OCI-LY3 (cell line): ENCODE results near the gene ACTR3.

ENCODE experiments used
- H2AFZ ChIP-seq: fragments of 200-600, 300-600 bp; shearing (Covaris generic); 2 replicates; pipeline ENCODE4 v1.6.0; 2014; ENCODE audit warnings: antibody characterized with exemption, low read depth, low read length
- H3K27ac ChIP-seq: fragments of 200-600, 300-600 bp; sonication (generic); 2 replicates; pipeline ENCODE4 v1.5.1; 2014; ENCODE audit warnings: mild to moderate bottlenecking, low read length, moderate library complexity, mixed read lengths
- H3K27me3 ChIP-seq: fragments of 200-600, 300-600 bp; sonication (generic); 2 replicates; pipeline ENCODE4 v1.6.1; 2014; ENCODE audit warnings: low read depth, low read length, mixed read lengths
- H3K36me3 ChIP-seq: fragments of 200-600, 300-600 bp; sonication (generic); replicated peaks from 2 replicates; pipeline ENCODE3; 2014; ENCODE audit warnings: low read depth, low read length, mixed read lengths
- H3K4me1 ChIP-seq: fragments of 300-600, 200-600 bp; sonication (generic); 2 replicates; pipeline ENCODE4 v1.6.1; 2014; ENCODE audit warnings: low read length, mixed read lengths
- H3K4me2 ChIP-seq: fragments of 200-600, 300-600 bp; sonication (generic); 2 replicates; pipeline ENCODE4 v1.6.1; 2014; ENCODE audit warnings: low read length, mixed read lengths
- H3K4me3 ChIP-seq: fragments of 300-600, 200-600 bp; sonication (generic); 2 replicates; pipeline ENCODE4 v1.5.1; 2014; ENCODE audit warnings: antibody characterized with exemption, mild to moderate bottlenecking, low read length, moderate library complexity
- H3K79me2 ChIP-seq: fragments of 300-600, 200-600 bp; shearing (Covaris generic); 2 replicates; pipeline ENCODE4 v1.6.1; 2014; ENCODE audit warnings: mild to moderate bottlenecking, low read length, mixed read lengths
- H3K9ac ChIP-seq: fragments of 300-600, 200-600 bp; shearing (Covaris generic); 2 replicates; pipeline ENCODE4 v1.6.0; 2014; ENCODE audit warnings: mild to moderate bottlenecking, low read length, moderate library complexity
- H3K9me3 ChIP-seq: fragments of 200-600, 300-600 bp; shearing (Covaris generic); 2 replicates; pipeline ENCODE4 v1.6.1; 2014; ENCODE audit warnings: low read length, mixed read lengths; ENCODE audit not compliant: insufficient read depth
- H4K20me1 ChIP-seq: fragments of 200-600, 300-600 bp; sonication (generic); 2 replicates; pipeline ENCODE4 v1.6.1; 2016; ENCODE audit warnings: low read length, mixed read lengths; ENCODE audit not compliant: insufficient read depth
- EZH2phosphoT487 ChIP-seq: fragments of 200-600 bp; shearing (Covaris generic); IDR thresholded peaks from 2 replicates; pipeline ENCODE4 v1.6.1; 2018; ENCODE audit warnings: antibody characterized with exemption, mixed run types, low read depth
- TF ChIP-seq, protein P1 (sequence below): fragments of 200-600, 300-600 bp; sonication (generic); IDR thresholded peaks from 2 replicates; pipeline ENCODE4 v1.5.1; 2014; ENCODE audit warnings: antibody characterized with exemption, low read length, low read depth

Gene ACTR3

GRCh38 chr2:114007436-114007835 lies 117.5 kb downstream of the ACTR3 start:
- no peak for TF ChIP-seq EZH2phosphoT487
- TF ChIP-seq, protein P1, sequence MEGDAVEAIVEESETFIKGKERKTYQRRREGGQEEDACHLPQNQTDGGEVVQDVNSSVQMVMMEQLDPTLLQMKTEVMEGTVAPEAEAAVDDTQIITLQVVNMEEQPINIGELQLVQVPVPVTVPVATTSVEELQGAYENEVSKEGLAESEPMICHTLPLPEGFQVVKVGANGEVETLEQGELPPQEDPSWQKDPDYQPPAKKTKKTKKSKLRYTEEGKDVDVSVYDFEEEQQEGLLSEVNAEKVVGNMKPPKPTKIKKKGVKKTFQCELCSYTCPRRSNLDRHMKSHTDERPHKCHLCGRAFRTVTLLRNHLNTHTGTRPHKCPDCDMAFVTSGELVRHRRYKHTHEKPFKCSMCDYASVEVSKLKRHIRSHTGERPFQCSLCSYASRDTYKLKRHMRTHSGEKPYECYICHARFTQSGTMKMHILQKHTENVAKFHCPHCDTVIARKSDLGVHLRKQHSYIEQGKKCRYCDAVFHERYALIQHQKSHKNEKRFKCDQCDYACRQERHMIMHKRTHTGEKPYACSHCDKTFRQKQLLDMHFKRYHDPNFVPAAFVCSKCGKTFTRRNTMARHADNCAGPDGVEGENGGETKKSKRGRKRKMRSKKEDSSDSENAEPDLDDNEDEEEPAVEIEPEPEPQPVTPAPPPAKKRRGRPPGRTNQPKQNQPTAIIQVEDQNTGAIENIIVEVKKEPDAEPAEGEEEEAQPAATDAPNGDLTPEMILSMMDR = no peak
- Histone ChIP-seq H3K79me2 (no peaks in the 10 kb centered on the region), H3K4me2 (no peak overlapping the region), H3K36me3 (no peaks in the 10 kb centered on the region), H4K20me1 (no peaks in the 10 kb centered on the region), H3K9me3 (no peaks in the 10 kb centered on the region), H3K27me3 (no peaks in the 10 kb centered on the region), H3K9ac (no peak overlapping the region), H3K4me3 (no peak overlapping the region), H3K4me1 (no peaks in the 10 kb centered on the region), H2AFZ (no peak overlapping the region), H3K27ac (no peak overlapping the region)

DNA sequence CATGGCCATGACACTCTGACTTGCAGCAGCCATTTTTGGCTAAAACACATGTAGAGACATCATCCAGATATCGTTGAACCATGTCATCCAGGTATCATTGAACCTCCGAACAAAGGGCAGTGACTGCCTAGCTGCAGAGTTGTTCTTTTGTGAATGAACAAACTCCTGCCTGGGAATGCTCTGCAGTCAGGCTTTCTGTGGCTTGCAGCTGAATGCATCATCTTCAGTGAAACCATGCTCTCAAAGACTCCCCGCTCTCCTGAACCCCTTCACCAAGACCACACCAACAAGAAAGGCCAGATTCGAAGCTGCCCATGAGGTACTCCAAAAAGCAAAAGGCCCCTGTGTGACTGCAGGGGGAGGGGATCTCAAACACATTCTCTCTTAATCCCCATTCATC lies 118.8 kb downstream of the ACTR3 start:
- Histone ChIP-seq H4K20me1 (no peaks in the 10 kb centered on the region), H3K9me3 (no peaks in the 10 kb centered on the region), H3K27me3 (no peaks in the 10 kb centered on the region), H3K27ac (no peak overlapping the region), H3K4me2 (no peak overlapping the region), H3K9ac (no peak overlapping the region), H3K79me2 (no peaks in the 10 kb centered on the region), H3K4me1 (no peaks in the 10 kb centered on the region), H2AFZ (no peak overlapping the region), H3K36me3 (no peaks in the 10 kb centered on the region), H3K4me3 (no peak overlapping the region)
- no peak for TF ChIP-seq EZH2phosphoT487
- TF ChIP-seq, protein P1 = no peak

DNA sequence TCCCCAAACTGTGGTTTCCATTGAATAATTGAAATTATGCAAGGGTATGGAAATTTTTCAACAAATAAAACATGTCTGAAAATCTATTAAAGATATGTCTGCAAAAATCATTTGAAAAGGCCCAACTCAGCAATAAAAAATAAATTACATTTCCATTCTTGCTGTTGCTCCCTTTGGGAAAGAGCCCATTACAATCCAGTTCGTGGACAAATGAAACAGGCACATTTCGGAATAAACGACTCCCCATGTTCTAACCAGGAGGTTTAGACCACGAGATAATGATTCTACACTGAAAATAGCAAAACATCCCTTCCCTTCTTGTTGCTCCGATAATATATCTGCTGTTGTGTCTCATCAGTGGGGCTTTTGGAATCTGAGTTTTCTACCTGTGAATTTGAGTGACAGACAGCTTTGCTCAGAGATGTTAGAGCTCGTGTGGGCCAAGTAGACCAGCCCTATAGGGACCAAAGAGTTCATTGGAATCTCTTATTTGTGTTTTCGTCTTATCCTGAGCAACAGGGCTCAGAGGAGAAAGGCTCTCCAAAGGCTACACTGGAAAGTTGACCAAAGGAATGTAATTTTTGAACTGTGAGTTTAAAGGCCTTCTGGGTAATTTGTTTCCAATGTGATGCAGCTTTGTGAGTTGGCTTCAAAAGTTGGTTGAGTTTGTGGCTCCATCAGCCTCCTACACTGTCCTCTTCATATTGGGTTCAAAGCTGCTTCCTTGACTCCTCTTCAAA lies 119.5 kb downstream of the ACTR3 start:
- no peaks in the 10 kb centered on the region for H3K4me1 ChIP-seq
- H3K27ac ChIP-seq = no peak overlapping the region

GRCh38 chr2:114010001-114010400 lies 120.1 kb downstream of the ACTR3 start:
- Histone ChIP-seq H3K9me3 (no peaks in the 10 kb centered on the region), H3K27ac (no peak overlapping the region), H3K4me3 (no peak overlapping the region), H2AFZ (no peak overlapping the region), H3K9ac (no peak overlapping the region), H3K4me2 (no peak overlapping the region), H4K20me1 (no peaks in the 10 kb centered on the region), H3K27me3 (no peaks in the 10 kb centered on the region), H3K36me3 (no peaks in the 10 kb centered on the region), H3K79me2 (no peaks in the 10 kb centered on the region), H3K4me1 (no peaks in the 10 kb centered on the region)
- TF ChIP-seq, protein P1 = no peak
- TF ChIP-seq EZH2phosphoT487 = no peak

More for the DNA sequence above, 119.5 kb downstream of the ACTR3 start:
- Histone ChIP-seq H3K4me3 (no peak overlapping the region), H3K9ac (no peak overlapping the region), H3K36me3 (no peaks in the 10 kb centered on the region), H3K4me2 (no peak overlapping the region), H3K27me3 (no peaks in the 10 kb centered on the region), H2AFZ (no peak overlapping the region), H3K79me2 (no peaks in the 10 kb centered on the region), H4K20me1 (no peaks in the 10 kb centered on the region), H3K9me3 (no peaks in the 10 kb centered on the region)
- no peak for TF ChIP-seq EZH2phosphoT487
- TF ChIP-seq, protein P1 = no peak
